Osteoblast (primary cell): ENCODE measurements around the gene NUDT13. TPM values are rescaled to one million over a fixed set of nuclear protein-coding genes. Genes with fewer than 3 reads are reported as not detected.

ENCODE experiments used
- DNase-seq: peaks from one replicate; pipeline ENCODE4 v3.0.0; 2011; ENCODE audit warnings: low spot score, mixed read lengths; ENCODE audit not compliant: insufficient read length; ENCODE audit errors: missing footprints
- H2AFZ ChIP-seq: 2 replicates; pipeline ENCODE4 v1.6.0; 2011; ENCODE audit warnings: mild to moderate bottlenecking, low read length
- H3K27ac ChIP-seq: 2 replicates; pipeline ENCODE4 v1.5.1; 2011; ENCODE audit warnings: mild to moderate bottlenecking, low read depth, low read length, moderate library complexity
- H3K27me3 ChIP-seq: 2 replicates; pipeline ENCODE4 v1.6.0; 2012; ENCODE audit warnings: mild to moderate bottlenecking, control low read depth, inconsistent platforms, low read length, moderate library complexity; ENCODE audit not compliant: insufficient read depth
- H3K36me3 ChIP-seq: 2 replicates; pipeline ENCODE4 v1.5.1; 2011; ENCODE audit warnings: mild to moderate bottlenecking, low read length, control low read depth, moderate library complexity; ENCODE audit not compliant: insufficient read depth
- H3K4me1 ChIP-seq: 2 replicates; pipeline ENCODE4 v1.5.1; 2011; ENCODE audit warnings: mild to moderate bottlenecking, low read length, control low read depth, moderate library complexity; ENCODE audit not compliant: insufficient read depth
- H3K4me2 ChIP-seq: 2 replicates; pipeline ENCODE4 v1.6.0; 2011; ENCODE audit warnings: mild to moderate bottlenecking, low read length; ENCODE audit not compliant: insufficient read depth
- H3K4me3 ChIP-seq: fragments of 200-600 bp; sonication (generic); 3 replicates; pipeline ENCODE4 v1.5.1; 2012; ENCODE audit warnings: mild to moderate bottlenecking, low read length, inconsistent platforms; ENCODE audit not compliant: insufficient read depth
- H3K79me2 ChIP-seq: 2 replicates; pipeline ENCODE4 v1.6.0; 2012; ENCODE audit warnings: mild to moderate bottlenecking, low read length, control low read depth, inconsistent platforms; ENCODE audit not compliant: insufficient read depth
- H3K9me3 ChIP-seq: 2 replicates; pipeline ENCODE4 v1.5.1; 2011; ENCODE audit warnings: low read depth, low read length, control low read depth
- H4K20me1 ChIP-seq: 2 replicates; pipeline ENCODE4 v1.6.0; 2012; ENCODE audit warnings: mild to moderate bottlenecking, low read length, control low read depth; ENCODE audit not compliant: insufficient read depth
- total RNA-seq: library from RNA; depleted of rRNA; stranded (reverse); fragments of >200 nt; gene quantifications from 2 replicates; pipeline ENCODE4 v1.2.3, GENCODE V29; 2012
- TF ChIP-seq, protein P1 (sequence below): IDR thresholded peaks from 2 replicates; pipeline ENCODE4 v1.5.1; 2011; ENCODE audit warnings: mild to moderate bottlenecking, low read depth, low read length, moderate library complexity; ENCODE audit errors: extremely low read depth

Gene NUDT13
- 1.8 and 2.1 TPM in 2 replicates for total RNA-seq

DNA sequence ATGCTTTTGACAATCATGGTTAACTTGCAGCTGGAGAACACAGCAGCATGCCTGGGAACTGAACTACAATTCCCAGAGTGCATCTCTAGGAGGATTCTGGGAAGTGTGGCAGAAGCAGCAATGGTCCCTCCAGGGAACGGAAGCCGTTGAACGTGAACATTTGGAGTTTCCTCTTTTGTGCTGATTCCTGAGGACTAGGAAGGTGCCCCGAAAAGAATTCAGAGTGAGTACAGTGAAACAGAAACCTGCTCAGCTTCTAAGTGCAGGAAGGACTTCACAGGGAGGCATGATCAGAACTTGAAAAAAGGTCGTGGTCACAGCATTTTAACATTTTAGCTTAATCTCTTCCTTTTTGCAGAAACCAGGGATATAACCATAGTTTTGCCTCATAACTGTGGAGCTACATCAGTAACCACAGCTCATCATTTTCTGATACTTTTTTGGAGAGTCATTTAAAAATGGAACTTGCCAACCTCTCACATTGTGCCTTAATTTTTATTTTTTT, at the start of gene NUDT13:
Gene NUDT13 (plus strand): TSS at position 111 of the 505 bp plus-strand sequence. CDS start 3,911 bp downstream, outside the sequence.
- no peaks in the 10 kb centered on the region for H3K79me2 ChIP-seq
- DNase-seq, result peak; percentile 95
- peak within 1 kb of the TSS; percentile 85 for H3K4me2 ChIP-seq
- TF ChIP-seq, protein P1, sequence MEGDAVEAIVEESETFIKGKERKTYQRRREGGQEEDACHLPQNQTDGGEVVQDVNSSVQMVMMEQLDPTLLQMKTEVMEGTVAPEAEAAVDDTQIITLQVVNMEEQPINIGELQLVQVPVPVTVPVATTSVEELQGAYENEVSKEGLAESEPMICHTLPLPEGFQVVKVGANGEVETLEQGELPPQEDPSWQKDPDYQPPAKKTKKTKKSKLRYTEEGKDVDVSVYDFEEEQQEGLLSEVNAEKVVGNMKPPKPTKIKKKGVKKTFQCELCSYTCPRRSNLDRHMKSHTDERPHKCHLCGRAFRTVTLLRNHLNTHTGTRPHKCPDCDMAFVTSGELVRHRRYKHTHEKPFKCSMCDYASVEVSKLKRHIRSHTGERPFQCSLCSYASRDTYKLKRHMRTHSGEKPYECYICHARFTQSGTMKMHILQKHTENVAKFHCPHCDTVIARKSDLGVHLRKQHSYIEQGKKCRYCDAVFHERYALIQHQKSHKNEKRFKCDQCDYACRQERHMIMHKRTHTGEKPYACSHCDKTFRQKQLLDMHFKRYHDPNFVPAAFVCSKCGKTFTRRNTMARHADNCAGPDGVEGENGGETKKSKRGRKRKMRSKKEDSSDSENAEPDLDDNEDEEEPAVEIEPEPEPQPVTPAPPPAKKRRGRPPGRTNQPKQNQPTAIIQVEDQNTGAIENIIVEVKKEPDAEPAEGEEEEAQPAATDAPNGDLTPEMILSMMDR, result no peak
- peak within 1 kb of the TSS; percentile 77 for H2AFZ ChIP-seq
- no peaks in the 10 kb centered on the region for H3K27me3 ChIP-seq
- H3K36me3 ChIP-seq, result no peaks in the 10 kb centered on the region
- peak within 1 kb of the TSS; percentile 78 for H3K27ac ChIP-seq
- H3K4me1 ChIP-seq, result peaks cover 25% of the 10 kb centered on the region
- peak within 1 kb of the TSS; percentile 70 for H3K4me3 ChIP-seq
- H4K20me1 ChIP-seq, result no peaks in the 10 kb centered on the region
- no peaks in the 10 kb centered on the region for H3K9me3 ChIP-seq

DNA sequence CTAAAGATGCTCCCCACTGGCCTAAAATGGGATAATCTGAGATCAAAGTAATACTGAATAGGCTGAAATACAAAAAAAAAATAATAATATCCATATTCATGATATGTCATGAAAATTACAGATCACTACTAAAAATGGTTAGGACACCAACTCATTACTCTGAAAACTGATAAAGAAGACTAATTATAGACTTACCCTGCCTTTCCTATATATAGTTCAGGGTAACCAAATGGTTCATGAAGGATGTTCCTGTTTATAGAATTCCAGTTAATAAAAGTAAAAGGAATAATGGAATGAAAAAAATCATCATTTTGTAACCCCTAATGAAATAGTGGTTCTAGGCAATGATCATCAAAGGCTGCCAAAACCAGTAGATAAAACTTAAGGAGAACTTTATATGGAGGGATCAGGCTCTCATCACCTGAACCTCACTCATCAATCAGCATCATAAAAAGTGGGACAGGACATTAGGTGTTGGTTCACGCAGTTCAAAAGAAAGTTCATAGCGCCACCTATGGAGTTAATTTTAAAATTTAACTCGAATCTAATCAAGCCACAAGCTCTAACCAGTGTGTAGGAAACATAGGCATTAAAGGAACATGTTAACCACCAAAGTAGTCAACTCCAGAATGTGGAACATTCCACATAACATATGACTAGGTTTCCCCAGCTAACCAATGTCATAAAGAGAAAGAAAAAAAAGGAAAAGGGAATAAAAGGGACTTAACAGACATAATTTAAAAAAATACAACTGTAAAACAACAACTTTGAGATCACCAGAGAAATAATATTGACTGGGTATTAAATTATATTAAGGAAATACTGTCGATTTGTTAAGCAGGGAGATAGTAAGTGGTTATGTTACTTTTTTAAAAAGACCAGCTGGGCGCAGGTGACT, 49.3 kb upstream of the NUDT13 start:
- Histone ChIP-seq H3K36me3 (peaks cover 25% of the 10 kb centered on the region), H4K20me1 (no peaks in the 10 kb centered on the region), H3K4me1 (no peaks in the 10 kb centered on the region), H3K9me3 (no peaks in the 10 kb centered on the region), H3K79me2 (no peaks in the 10 kb centered on the region), H3K27me3 (no peaks in the 10 kb centered on the region), H2AFZ (no peak overlapping the region), H3K27ac (no peak overlapping the region), H3K4me3 (no peak overlapping the region), H3K4me2 (no peak overlapping the region)
- TF ChIP-seq, protein P1, result peak; percentile 51
- peak; percentile 67 for DNase-seq

DNA sequence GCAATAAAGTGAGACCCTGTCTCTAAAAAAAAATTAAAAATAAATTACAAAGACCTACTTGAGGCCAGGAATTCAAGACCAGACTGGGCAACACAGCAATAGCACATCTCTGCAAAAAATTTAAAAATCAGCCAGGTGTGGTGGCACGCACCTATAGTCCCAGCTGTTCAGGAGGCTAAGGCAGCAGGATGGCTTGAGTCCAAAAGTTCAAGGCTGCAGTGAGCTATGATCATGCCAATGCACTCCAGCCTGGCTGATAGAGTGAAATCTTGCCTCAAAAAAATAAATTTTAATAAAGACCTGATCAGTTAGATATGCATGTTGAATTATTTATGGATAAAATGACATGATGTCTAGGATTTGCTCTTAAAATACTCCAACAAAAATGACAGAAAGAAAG, 48.5 kb upstream of the NUDT13 start:
- H3K4me2 ChIP-seq, result no peak overlapping the region
- no peaks in the 10 kb centered on the region for H4K20me1 ChIP-seq
- no peak overlapping the region for H3K4me3 ChIP-seq
- H3K27ac ChIP-seq, result no peak overlapping the region
- DNase-seq, result no peak
- TF ChIP-seq, protein P1, result no peak
- H3K27me3 ChIP-seq, result no peaks in the 10 kb centered on the region
- peaks cover 24% of the 10 kb centered on the region for H3K36me3 ChIP-seq
- no peak overlapping the region for H2AFZ ChIP-seq
- H3K4me1 ChIP-seq, result no peaks in the 10 kb centered on the region
- H3K79me2 ChIP-seq, result no peaks in the 10 kb centered on the region
- H3K9me3 ChIP-seq, result no peaks in the 10 kb centered on the region

- Histone ChIP-seq H3K4me2 (no peak overlapping the region), H2AFZ (no peak overlapping the region), H4K20me1 (no peaks in the 10 kb centered on the region), H3K79me2 (no peaks in the 10 kb centered on the region), H3K4me3 (no peak overlapping the region), H3K27ac (no peak overlapping the region), H3K9me3 (no peaks in the 10 kb centered on the region), H3K36me3 (peaks cover 30% of the 10 kb centered on the region), H3K27me3 (no peaks in the 10 kb centered on the region), H3K4me1 (no peaks in the 10 kb centered on the region)
- TF ChIP-seq, protein P1, result no peak
- no peak for DNase-seq
These were observed 44.8 kb upstream of the NUDT13 start for GRCh38 chr10:73065441-73065840.
